CD4-positive, alpha-beta T cell (primary cell): ENCODE measurements around the gene TRMT112. TPM values are rescaled to one million over a fixed set of nuclear protein-coding genes. Genes with fewer than 3 reads are reported as not detected.

Source experiments
- ATAC-seq: fragments of 200-7000 bp; cut with Tn5 transposase; one replicate; pipeline ENCODE4 v1.10.0; 2022; ENCODE audit warnings: mild to moderate bottlenecking; ENCODE audit not compliant: poor library complexity
- CTCF ChIA-PET: fragments of 350-600 bp; sonication (Branson Sonifier 250); formaldehyde crosslinking; loops from one replicate; lab custom pipeline; 2021; ENCODE audit warnings: antibody characterized with exemption, inconsistent platforms; lab: Charles Lee
- POLR2A ChIA-PET: fragments of 350-600 bp; sonication (Branson Sonifier 250); formaldehyde crosslinking; loops from one replicate; lab custom pipeline; 2021; ENCODE audit warnings: antibody characterized with exemption, inconsistent platforms; lab: Charles Lee
- DNase-seq, 14 experiments: peaks; one replicate each; pipeline ENCODE4 v3.0.0-alpha.2; 2013 to 2020; ENCODE audit warnings: mixed read lengths in 2 of 14
- H3K27ac ChIP-seq, 2 donors: one replicate each; pipeline versions ENCODE4 v1.5.1 to v1.7.0; 2013; ENCODE audit warnings: low read length in 2 of 2, low read depth in 1 of 2, mild to moderate bottlenecking in 1 of 2
- H3K27me3 ChIP-seq, 2 experiments: 1 replicate in 1 of 2; 2 replicates in 1 of 2; pipeline versions ENCODE4 v1.6.1 to v1.7.0; 2013; ENCODE audit warnings: low read length in 2 of 2, control low read depth in 1 of 2, mild to moderate bottlenecking in 1 of 2, moderate library complexity in 1 of 2; ENCODE audit not compliant: insufficient read depth in 2 of 2, control insufficient read depth in 1 of 2
- H3K36me3 ChIP-seq: one replicate; pipeline ENCODE4 v1.6.1; 2013; ENCODE audit warnings: low read length, control low read depth; ENCODE audit not compliant: insufficient read depth
- H3K4me1 ChIP-seq: one replicate; pipeline ENCODE4 v1.6.1; 2013; ENCODE audit warnings: low read length, control low read depth; ENCODE audit not compliant: insufficient read depth
- H3K4me3 ChIP-seq: one replicate; pipeline ENCODE4 v1.5.1; 2013; ENCODE audit warnings: mild to moderate bottlenecking, low read length, moderate library complexity
- H3K9me3 ChIP-seq, 2 experiments: 1 replicate in 1 of 2; 2 replicates in 1 of 2; pipeline versions ENCODE4 v1.6.1 to v1.7.0; 2013; ENCODE audit warnings: low read length in 2 of 2, mild to moderate bottlenecking in 2 of 2, control low read depth in 1 of 2, moderate library complexity in 1 of 2; ENCODE audit not compliant: control insufficient read depth in 1 of 2, insufficient read depth in 1 of 2
- H3K27ac Mint-ChIP-seq: one replicate; pipeline ENCODE4 v1.8.0; 2020; ENCODE audit warnings: mixed read lengths
- H3K27me3 Mint-ChIP-seq: one replicate; pipeline ENCODE4 v1.8.0; 2021; ENCODE audit warnings: mixed read lengths
- H3K36me3 Mint-ChIP-seq: one replicate; pipeline ENCODE4 v1.8.0; 2021; ENCODE audit warnings: low read depth, mixed read lengths
- H3K4me1 Mint-ChIP-seq: one replicate; pipeline ENCODE4 v1.8.0; 2021; ENCODE audit warnings: low read depth, mixed read lengths
- H3K4me3 Mint-ChIP-seq: one replicate; pipeline ENCODE4 v1.8.0; 2020; ENCODE audit warnings: mild to moderate bottlenecking, mixed read lengths
- H3K9me3 Mint-ChIP-seq: one replicate; pipeline ENCODE4 v1.8.0; 2020; ENCODE audit warnings: mixed read lengths
- intact Hi-C, 2 experiments: fragments of 100-400 bp; cut with DNase I in 1 of 2; cut with micrococcal nuclease in 1 of 2; formaldehyde crosslinking; loops; one replicate each; pipeline versions ENCODE4 v1.15.1 to v1.9.0; 2023 to 2025; cut with DNase I, micrococcal nuclease
- total RNA-seq, 174 experiments: library from RNA in 2 of 174; stranded (reverse) in 2 of 174; gene quantifications; one replicate each; pipeline ENCODE4 v1.2.3 and lab custom pipeline; 2021 to 2026
- TF ChIP-seq, protein P1 (sequence below): fragments of 200-600 bp; IDR thresholded peaks from one replicate; pipeline ENCODE4 v1.8.0; 2022; ENCODE audit warnings: antibody characterized with exemption, mild to moderate bottlenecking

TRMT112 gene
- total RNA-seq, 2 experiments from 2014 or later: 70.5 to 71.4 TPM

DNA sequence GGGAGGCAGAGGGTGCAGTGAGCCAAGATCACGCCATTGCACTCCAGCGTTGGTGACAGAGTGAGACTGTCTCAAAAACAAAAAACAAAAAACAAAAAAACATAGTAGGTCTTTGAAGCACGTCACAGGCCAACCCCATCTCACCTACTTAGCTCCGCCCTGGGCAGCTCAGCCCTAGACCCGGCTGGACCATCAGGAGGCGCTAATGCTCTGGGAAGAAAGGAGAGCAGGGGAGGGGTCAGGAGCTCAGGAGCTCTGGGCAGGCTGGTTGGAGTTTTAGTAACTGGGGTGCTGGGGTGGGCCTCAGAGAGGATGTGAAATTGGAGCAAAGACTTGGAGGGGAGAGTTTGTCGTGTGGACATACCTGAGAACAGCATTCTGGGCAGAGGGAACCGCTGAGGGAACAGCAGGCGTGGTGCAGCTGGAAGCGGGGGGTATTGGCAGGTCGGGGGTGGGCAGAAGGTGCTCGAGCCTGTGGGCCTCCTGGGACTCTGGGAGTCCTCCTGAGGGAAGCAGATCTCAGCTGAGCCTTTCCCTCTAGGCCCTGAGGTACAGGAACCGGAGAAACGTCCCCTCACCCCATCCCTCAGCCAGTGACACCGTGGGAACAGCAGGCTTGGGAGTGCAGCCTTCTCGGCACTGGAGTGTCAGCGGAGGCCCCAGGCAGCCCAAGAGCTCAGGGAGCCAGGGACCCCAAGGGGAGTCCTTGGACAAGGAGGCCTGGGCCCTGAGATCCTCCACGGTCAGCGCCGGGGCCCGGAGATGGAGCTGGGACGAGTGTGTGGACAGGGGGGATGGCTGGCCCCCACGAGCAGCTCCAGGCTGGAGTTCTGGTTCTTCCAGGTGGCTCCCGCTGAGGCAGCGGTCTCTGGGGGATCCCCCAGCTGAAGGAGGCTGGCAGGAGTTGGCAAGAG, 39.4 kb upstream of the TRMT112 start:
- Histone ChIP-seq H3K27ac (no peak overlapping the region), H3K4me3 (no peak overlapping the region), H3K4me1 (peaks cover 38% of the 10 kb centered on the region), H3K9me3 (no peaks in the 10 kb centered on the region), H3K27me3 (no peaks in the 10 kb centered on the region), H3K36me3 (peaks cover 39% of the 10 kb centered on the region)
- CTCF ChIA-PET: interaction anchor here (1.3 kb wide), 1 partner anchor 52 kb away, joined by 3 read pairs; no protein-coding TSS in a partner anchor
- H3K36me3 Mint-ChIP-seq: peaks cover 18% of the 10 kb centered on the region
- no peaks in the 10 kb centered on the region for H3K27me3 Mint-ChIP-seq
- POLR2A ChIA-PET: interaction anchor here (6.3 kb wide), 1 partner anchor 39 kb away, joined by 45 read pairs; the partner anchor contains the start of genes PRDX5 and TRMT112
- ATAC-seq: no peak
- intact Hi-C loops: loop anchor here in 1 of 2 experiments (5.0 kb wide), 1 partner anchor 39 kb away; the partner anchor contains the start of genes PRDX5 and TRMT112
- peak in 4 of 14 experiments; percentile 25 to 67 (median 38) for DNase-seq
- H3K4me1 Mint-ChIP-seq: peaks cover 25% of the 10 kb centered on the region
- no peaks in the 10 kb centered on the region for H3K9me3 Mint-ChIP-seq
- TF ChIP-seq, protein P1, sequence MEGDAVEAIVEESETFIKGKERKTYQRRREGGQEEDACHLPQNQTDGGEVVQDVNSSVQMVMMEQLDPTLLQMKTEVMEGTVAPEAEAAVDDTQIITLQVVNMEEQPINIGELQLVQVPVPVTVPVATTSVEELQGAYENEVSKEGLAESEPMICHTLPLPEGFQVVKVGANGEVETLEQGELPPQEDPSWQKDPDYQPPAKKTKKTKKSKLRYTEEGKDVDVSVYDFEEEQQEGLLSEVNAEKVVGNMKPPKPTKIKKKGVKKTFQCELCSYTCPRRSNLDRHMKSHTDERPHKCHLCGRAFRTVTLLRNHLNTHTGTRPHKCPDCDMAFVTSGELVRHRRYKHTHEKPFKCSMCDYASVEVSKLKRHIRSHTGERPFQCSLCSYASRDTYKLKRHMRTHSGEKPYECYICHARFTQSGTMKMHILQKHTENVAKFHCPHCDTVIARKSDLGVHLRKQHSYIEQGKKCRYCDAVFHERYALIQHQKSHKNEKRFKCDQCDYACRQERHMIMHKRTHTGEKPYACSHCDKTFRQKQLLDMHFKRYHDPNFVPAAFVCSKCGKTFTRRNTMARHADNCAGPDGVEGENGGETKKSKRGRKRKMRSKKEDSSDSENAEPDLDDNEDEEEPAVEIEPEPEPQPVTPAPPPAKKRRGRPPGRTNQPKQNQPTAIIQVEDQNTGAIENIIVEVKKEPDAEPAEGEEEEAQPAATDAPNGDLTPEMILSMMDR: no peak
- no peak overlapping the region for H3K27ac Mint-ChIP-seq
- H3K4me3 Mint-ChIP-seq: peak overlapping the region; percentile 74

DNA sequence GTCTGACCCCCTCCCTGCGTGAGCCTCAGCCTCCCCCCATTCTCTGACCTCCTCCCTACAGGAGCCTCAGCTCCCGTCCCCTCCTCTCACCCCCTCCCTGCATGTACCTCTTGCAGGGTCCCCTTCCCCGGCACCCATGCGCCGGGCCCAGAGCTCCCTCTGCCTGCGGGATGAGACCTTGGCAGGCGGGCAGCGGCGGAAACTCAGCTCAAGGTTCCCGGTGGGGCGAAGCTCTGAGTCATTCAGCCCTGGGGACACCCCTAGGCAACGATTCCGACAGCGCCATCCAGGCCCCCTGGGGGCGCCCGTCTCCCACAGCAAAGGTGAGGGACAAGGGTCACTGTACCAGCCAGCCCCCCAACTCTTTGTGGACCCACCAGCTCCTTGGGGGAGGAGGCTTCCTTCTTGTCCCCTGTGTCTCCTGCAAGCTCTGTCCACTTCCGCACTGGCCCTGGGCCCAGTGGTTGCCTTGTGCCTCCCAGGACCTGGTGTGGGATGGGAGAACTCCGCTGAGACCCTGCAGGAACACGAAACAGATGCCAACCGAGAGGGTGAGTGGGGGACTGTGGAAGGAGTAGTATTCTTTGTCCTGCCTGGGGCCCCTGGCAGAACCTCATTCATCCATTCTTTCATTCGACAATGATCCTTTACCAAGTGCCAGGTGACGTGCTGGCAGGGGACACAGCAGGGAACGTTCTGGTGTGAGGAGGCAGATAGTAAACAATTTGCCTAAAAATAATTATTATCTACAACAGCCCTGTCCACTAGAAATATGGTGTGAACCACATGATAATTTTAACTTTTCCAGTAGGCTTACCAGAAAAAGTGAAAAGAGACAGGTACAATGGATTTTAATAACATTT, 38.0 kb upstream of the TRMT112 start:
- CTCF ChIA-PET: interaction anchor here (0.8 to 1.3 kb wide), 3 partner anchors 13 to 37 kb away, joined by 3 to 12 read pairs (median 3); partner anchors contain the start of genes PRDX5 and TRMT112
- Mint-ChIP-seq H3K27me3 (no peaks in the 10 kb centered on the region), H3K36me3 (peaks cover 18% of the 10 kb centered on the region), H3K4me1 (peaks cover 22% of the 10 kb centered on the region), H3K4me3 (no peak overlapping the region), H3K9me3 (no peaks in the 10 kb centered on the region), H3K27ac (no peak overlapping the region)
- Histone ChIP-seq H3K27ac (no peak overlapping the region), H3K9me3 (no peaks in the 10 kb centered on the region), H3K27me3 (no peaks in the 10 kb centered on the region), H3K4me3 (no peak overlapping the region), H3K4me1 (peaks cover 33% of the 10 kb centered on the region), H3K36me3 (peaks cover 31% of the 10 kb centered on the region)
- DNase-seq (peak in 6 of 14 experiments; percentile 45 to 72 (median 52)), ATAC-seq (peak; percentile 42)
- TF ChIP-seq, protein P1: no peak
- POLR2A ChIA-PET: interaction anchor here (1.0 to 6.3 kb wide), 2 partner anchors 14 to 38 kb away, joined by 3 to 45 read pairs; partner anchors contain the start of genes PRDX5 and TRMT112
- intact Hi-C loops: loop anchor here in 1 of 2 experiments (5.0 kb wide), 1 partner anchor 38 kb away; the partner anchor contains the start of genes PRDX5 and TRMT112
